Lower lobe of right lung (tissue), 2 donors: ENCODE data around the gene TRIM63. TPM values are rescaled to one million over a fixed set of nuclear protein-coding genes. Genes with fewer than 3 reads are reported as not detected.

ENCODE experiments used
- ATAC-seq, 2 donors: fragments of 200-7000 bp; cut with Tn5 transposase; one replicate each; pipeline ENCODE4 v1.9.1; 2020 to 2022; ENCODE audit warnings: mild to moderate bottlenecking in 2 of 2, moderate library complexity in 2 of 2
- DNase-seq: peaks from one replicate; pipeline ENCODE4 v3.0.0-alpha.2; 2020
- H3K27ac ChIP-seq: fragments of 200-600 bp; one replicate; pipeline ENCODE4 v1.8.0; 2022
- H3K27me3 ChIP-seq: fragments of 200-600 bp; one replicate; pipeline ENCODE4 v1.8.0; 2022; ENCODE audit warnings: low read depth
- H3K36me3 ChIP-seq: fragments of 200-600 bp; one replicate; pipeline ENCODE4 v1.8.0; 2022; ENCODE audit warnings: mild to moderate bottlenecking
- H3K4me1 ChIP-seq: fragments of 200-600 bp; one replicate; pipeline ENCODE4 v1.8.0; 2022
- H3K4me3 ChIP-seq: fragments of 200-600 bp; one replicate; pipeline ENCODE4 v1.8.0; 2022; ENCODE audit warnings: mild to moderate bottlenecking
- H3K9me3 ChIP-seq: fragments of 200-600 bp; one replicate; pipeline ENCODE4 v1.8.0; 2022
- intact Hi-C: fragments of 100-400 bp; cut with DNase I; formaldehyde crosslinking; loops from one replicate; pipeline ENCODE4 v1.11.0; 2022
- total RNA-seq: library from RNA; stranded (reverse); fragmentation: NEBNext Ultra II Directional; extraction: Animal tissue kit (Norgen Biotek cat#: 25700); gene quantifications from one replicate; pipeline ENCODE4 v1.2.1, GENCODE V29; 2021
- TF ChIP-seq, protein P1 (sequence below): fragments of 200-600 bp; IDR thresholded peaks from one replicate; pipeline ENCODE4 v1.8.0; 2022; ENCODE audit warnings: antibody characterized with exemption, mild to moderate bottlenecking
- donor health status: DM: no; HTN: yes; CAD: no; lungs with severe emphysema.

Gene TRIM63
- total RNA-seq, 1 donor from 2014 or later, result 0.53 TPM

DNA sequence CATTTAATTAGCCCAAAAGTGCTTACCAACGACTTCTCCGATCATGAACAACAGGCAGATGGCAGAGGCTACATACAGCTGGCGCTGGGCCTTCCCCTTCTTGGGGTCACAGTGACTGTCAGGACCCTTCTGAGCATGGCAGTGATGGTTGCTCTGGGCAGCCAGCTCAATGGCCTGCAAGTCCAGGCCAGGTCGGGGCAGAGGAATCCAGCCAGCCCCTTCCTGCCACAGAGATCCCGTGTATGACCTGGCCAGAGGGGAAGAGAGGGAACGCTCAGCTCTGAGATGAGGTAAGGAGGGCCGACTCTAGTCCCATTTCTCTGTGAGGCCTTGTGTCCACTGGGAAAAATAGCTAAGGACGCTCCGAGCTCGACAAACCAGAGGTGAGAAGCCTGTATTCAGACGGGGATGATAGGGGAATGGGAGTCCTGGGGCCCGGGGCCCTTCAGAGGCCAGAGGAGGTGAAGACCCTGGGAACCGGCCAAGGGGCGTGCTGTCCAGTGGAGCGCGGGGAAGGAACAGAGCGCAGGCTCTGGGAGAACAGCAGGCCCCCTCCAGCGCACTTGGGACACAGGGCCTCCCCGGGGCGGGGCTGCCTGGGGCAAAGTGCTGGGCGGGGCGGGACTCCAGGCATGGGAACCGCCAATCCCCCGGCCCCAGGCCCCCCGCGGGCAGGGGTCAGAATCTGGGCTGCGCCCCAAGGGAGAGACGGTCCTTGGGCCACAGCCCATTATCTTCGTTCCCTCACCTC lies 22.3 kb downstream of the TRIM63 start:
- Histone ChIP-seq H3K9me3 (no peaks in the 10 kb centered on the region), H3K4me3 (no peak overlapping the region), H3K4me1 (peaks cover 15% of the 10 kb centered on the region), H3K27ac (no peak overlapping the region), H3K36me3 (no peaks in the 10 kb centered on the region), H3K27me3 (peaks cover 80% of the 10 kb centered on the region)
- intact Hi-C loops, result no loop called here
- DNase-seq (no peak), ATAC-seq (peak in 1 of 2 donors; percentile 16)
- TF ChIP-seq, protein P1, sequence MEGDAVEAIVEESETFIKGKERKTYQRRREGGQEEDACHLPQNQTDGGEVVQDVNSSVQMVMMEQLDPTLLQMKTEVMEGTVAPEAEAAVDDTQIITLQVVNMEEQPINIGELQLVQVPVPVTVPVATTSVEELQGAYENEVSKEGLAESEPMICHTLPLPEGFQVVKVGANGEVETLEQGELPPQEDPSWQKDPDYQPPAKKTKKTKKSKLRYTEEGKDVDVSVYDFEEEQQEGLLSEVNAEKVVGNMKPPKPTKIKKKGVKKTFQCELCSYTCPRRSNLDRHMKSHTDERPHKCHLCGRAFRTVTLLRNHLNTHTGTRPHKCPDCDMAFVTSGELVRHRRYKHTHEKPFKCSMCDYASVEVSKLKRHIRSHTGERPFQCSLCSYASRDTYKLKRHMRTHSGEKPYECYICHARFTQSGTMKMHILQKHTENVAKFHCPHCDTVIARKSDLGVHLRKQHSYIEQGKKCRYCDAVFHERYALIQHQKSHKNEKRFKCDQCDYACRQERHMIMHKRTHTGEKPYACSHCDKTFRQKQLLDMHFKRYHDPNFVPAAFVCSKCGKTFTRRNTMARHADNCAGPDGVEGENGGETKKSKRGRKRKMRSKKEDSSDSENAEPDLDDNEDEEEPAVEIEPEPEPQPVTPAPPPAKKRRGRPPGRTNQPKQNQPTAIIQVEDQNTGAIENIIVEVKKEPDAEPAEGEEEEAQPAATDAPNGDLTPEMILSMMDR, result no peak

DNA sequence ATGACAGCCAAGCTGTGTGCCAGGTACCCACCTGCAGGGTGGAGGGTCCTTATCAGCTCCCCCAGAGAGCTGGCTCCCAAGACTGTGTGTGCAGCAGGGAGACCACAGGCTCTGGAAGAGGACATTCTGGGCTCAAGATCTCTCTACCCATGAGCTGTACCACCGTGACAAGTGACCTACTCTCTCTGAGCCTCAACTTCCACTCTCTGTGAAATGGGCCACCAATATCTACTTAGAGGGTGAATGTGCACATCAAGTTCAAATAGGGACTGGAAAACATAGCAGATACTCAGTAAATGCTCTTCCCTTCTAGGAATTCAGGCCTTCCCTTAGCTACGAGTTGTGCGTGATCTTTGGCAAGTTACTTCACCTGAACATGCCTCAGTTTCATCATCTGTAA lies 23.0 kb downstream of the TRIM63 start:
- TF ChIP-seq, protein P1, result no peak
- no peak overlapping the region for H3K27ac ChIP-seq
- no peak overlapping the region for H3K4me3 ChIP-seq
- DNase-seq (no peak), ATAC-seq (no peak)
- peaks cover 15% of the 10 kb centered on the region for H3K4me1 ChIP-seq
- H3K27me3 ChIP-seq, result peaks cover 77% of the 10 kb centered on the region
- H3K9me3 ChIP-seq, result no peaks in the 10 kb centered on the region
- H3K36me3 ChIP-seq, result no peaks in the 10 kb centered on the region
- intact Hi-C loops, result no loop called here

DNA sequence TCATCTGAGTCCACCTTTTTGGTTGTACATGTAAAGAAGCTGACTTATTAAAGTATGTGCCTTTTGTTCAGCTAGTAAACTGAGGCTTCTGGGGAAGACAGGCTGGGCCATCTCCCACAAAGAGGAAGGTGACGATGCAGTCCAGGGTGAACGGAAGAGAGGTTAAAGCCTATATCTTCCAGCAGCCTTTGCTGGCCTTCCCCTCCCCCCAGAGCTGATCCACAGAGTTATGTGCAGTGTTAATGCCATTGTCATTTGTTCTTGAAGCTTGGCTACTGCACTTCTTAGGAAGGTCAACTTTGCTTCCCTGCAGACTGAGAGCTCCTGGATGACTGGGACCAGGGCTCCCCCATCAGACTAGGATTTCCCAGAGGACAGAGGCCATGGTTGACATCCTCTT lies 23.7 kb downstream of the TRIM63 start:
- Histone ChIP-seq H3K9me3 (no peaks in the 10 kb centered on the region), H3K36me3 (no peaks in the 10 kb centered on the region), H3K4me1 (peaks cover 15% of the 10 kb centered on the region), H3K4me3 (no peak overlapping the region), H3K27me3 (peaks cover 73% of the 10 kb centered on the region), H3K27ac (no peak overlapping the region)
- intact Hi-C loops, result no loop called here
- TF ChIP-seq, protein P1, result no peak
- ATAC-seq, result no peak
- DNase-seq, result no peak

DNA sequence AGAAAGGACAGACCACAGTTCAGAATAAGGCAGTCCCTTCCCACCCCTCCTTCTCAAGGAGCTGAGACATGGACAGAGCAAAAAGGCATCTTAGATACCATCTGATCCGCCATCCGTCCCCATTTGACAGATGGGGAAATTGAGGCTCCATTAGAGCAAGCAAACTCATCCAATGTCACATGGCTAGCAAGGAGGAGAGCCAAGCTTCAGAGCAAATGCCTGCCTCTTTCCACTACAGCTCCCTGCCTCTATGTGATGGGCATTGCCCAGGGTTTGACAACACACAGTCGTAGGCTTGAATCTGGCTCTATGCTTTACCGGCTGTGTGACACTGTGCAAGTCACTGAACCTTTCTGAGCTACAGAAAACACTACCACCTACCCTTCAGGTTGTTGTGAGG lies 25.5 kb downstream of the TRIM63 start:
- Histone ChIP-seq H3K36me3 (no peaks in the 10 kb centered on the region), H3K4me3 (no peak overlapping the region), H3K27me3 (peaks cover 57% of the 10 kb centered on the region), H3K9me3 (no peaks in the 10 kb centered on the region), H3K4me1 (peaks cover 15% of the 10 kb centered on the region), H3K27ac (no peak overlapping the region)
- intact Hi-C loops, result no loop called here
- ATAC-seq, result no peak
- TF ChIP-seq, protein P1, result no peak
- no peak for DNase-seq

DNA sequence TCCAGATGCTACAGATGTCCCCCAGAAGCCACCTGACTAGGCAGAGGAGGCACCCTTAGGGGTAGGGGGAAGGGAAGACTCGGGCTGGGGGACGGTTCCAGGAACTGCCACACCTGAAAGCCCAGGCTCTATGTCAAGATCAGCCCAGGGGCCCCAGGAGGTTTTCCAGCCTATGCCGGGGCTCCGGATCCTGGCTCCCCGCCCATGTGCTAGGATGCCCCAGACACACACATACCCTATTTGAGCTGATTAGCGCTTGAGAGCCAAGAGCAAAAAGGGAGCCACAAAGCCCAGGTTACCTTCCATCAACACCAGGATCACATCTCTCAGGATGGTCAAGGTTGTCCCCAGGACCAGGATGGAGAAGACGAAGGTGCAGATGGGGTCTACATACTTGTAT lies 26.0 kb downstream of the TRIM63 start:
- Histone ChIP-seq H3K36me3 (no peaks in the 10 kb centered on the region), H3K9me3 (no peaks in the 10 kb centered on the region), H3K4me3 (no peak overlapping the region), H3K4me1 (peaks cover 15% of the 10 kb centered on the region), H3K27me3 (peaks cover 51% of the 10 kb centered on the region), H3K27ac (no peak overlapping the region)
- TF ChIP-seq, protein P1, result no peak
- no peak for DNase-seq
- ATAC-seq, result no peak
- intact Hi-C loops, result no loop called here
